Neural crest cell (in vitro differentiated cells): ENCODE results near the gene NOL9. TPM values are rescaled to one million over a fixed set of nuclear protein-coding genes. Genes with fewer than 3 reads are reported as not detected.

Experiments used
- DNase-seq: peaks from one replicate; pipeline ENCODE4 v3.0.0; 2021; ENCODE audit warnings: low read depth, mixed read lengths, low spot score
- H3K27ac Mint-ChIP-seq: one replicate; pipeline ENCODE4 v1.8.0; 2021; ENCODE audit warnings: mild to moderate bottlenecking, mixed read lengths; ENCODE audit not compliant: unreplicated experiment
- H3K27me3 Mint-ChIP-seq: 2 replicates; pipeline ENCODE4 v1.8.0; 2021; ENCODE audit warnings: low read depth, mild to moderate bottlenecking, mixed read lengths
- H3K36me3 Mint-ChIP-seq: 2 replicates; pipeline ENCODE4 v1.8.0; 2021; ENCODE audit warnings: low read depth, mild to moderate bottlenecking, mixed read lengths
- H3K4me1 Mint-ChIP-seq: 2 replicates; pipeline ENCODE4 v1.8.0; 2021; ENCODE audit warnings: mixed read lengths
- H3K4me3 Mint-ChIP-seq: one replicate; pipeline ENCODE4 v1.8.0; 2021; ENCODE audit warnings: mild to moderate bottlenecking, mixed read lengths
- H3K9me3 Mint-ChIP-seq: 2 replicates; pipeline ENCODE4 v1.8.0; 2021; ENCODE audit warnings: mixed read lengths
- total RNA-seq: library from RNA; stranded (reverse); gene quantifications from 2 replicates; pipeline ENCODE4 v1.2.1, GENCODE V29; 2021
- TF ChIP-seq, protein P1 (sequence below): fragments of 200-600 bp; sonication (generic); conservative IDR thresholded peaks from 2 replicates; pipeline ENCODE4 v1.5.0; 2021; ENCODE audit warnings: antibody characterized with exemption, mild to moderate bottlenecking

Gene NOL9
- total RNA-seq, 1 donor from 2014 or later = 47.2 TPM

DNA sequence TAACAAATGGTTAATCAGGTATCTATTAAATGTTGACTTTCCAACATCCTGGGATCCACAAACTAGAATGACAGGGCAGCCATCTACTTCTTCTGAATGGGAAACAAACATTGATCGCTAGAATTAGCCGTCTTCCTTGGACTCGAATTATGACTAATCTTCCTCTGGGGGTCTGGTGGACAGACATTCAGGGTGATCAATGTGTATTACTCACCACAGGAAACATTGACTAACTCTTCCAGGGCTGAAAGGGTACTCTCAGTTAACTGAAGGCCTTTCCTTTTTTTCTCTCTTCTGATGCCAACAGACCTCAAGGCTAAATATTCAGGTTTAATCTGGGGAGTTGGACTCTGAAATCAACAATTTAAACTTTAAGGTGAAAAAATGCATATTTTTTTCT lies 9.5 kb downstream of the NOL9 start:
- H3K27me3 Mint-ChIP-seq = no peaks in the 10 kb centered on the region
- peaks cover 15% of the 10 kb centered on the region for H3K36me3 Mint-ChIP-seq
- no peak overlapping the region for H3K4me3 Mint-ChIP-seq
- no peaks in the 10 kb centered on the region for H3K4me1 Mint-ChIP-seq
- no peaks in the 10 kb centered on the region for H3K9me3 Mint-ChIP-seq
- no peak for DNase-seq
- H3K27ac Mint-ChIP-seq = no peak overlapping the region
- TF ChIP-seq, protein P1, sequence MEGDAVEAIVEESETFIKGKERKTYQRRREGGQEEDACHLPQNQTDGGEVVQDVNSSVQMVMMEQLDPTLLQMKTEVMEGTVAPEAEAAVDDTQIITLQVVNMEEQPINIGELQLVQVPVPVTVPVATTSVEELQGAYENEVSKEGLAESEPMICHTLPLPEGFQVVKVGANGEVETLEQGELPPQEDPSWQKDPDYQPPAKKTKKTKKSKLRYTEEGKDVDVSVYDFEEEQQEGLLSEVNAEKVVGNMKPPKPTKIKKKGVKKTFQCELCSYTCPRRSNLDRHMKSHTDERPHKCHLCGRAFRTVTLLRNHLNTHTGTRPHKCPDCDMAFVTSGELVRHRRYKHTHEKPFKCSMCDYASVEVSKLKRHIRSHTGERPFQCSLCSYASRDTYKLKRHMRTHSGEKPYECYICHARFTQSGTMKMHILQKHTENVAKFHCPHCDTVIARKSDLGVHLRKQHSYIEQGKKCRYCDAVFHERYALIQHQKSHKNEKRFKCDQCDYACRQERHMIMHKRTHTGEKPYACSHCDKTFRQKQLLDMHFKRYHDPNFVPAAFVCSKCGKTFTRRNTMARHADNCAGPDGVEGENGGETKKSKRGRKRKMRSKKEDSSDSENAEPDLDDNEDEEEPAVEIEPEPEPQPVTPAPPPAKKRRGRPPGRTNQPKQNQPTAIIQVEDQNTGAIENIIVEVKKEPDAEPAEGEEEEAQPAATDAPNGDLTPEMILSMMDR = no peak

DNA sequence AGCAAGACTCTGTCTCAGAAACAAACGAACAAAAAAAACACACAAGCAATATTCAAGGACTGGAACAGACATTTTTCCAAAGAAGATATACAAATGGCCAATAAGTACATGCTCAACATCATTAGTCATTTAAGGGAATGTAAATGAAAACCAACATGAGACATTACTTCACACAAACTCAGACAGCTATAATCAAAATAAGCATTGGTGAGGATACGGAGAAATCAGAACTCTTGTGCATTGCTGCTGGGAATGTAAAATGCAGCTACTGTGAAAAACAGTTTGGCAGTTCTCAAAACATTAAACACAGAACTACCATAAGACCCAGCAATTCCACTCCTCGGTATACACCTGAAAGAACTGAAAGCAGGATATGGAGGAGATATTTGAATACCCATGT lies 15.4 kb downstream of the NOL9 start:
- no peak for DNase-seq
- H3K4me3 Mint-ChIP-seq = no peak overlapping the region
- peaks cover 6% of the 10 kb centered on the region for H3K36me3 Mint-ChIP-seq
- no peak overlapping the region for H3K27ac Mint-ChIP-seq
- no peaks in the 10 kb centered on the region for H3K9me3 Mint-ChIP-seq
- TF ChIP-seq, protein P1 = no peak
- H3K4me1 Mint-ChIP-seq = no peaks in the 10 kb centered on the region
- no peaks in the 10 kb centered on the region for H3K27me3 Mint-ChIP-seq

DNA sequence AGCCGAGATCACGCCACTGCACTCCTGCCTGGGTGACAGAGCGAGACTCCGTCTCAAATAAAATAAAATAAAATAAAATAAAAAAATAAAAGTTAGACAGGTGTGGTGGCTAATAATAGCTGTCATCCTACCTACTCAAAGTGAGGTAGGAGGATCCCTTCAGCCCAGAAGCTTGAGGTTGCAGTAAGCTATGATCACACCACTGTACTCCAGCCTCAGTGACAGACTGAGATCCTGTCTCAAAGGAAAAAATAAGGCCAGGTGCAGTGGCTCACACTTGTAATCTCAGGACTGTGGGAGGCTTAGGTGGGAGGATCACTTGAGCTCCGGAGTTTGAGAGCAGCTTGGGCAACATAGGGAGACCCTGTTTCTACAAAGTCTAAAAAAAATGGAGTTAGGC lies 18.0 kb downstream of the NOL9 start:
- TF ChIP-seq, protein P1 = no peak
- Mint-ChIP-seq H3K4me1 (no peaks in the 10 kb centered on the region), H3K27me3 (no peaks in the 10 kb centered on the region), H3K36me3 (peaks cover 7% of the 10 kb centered on the region), H3K4me3 (no peak overlapping the region), H3K9me3 (no peaks in the 10 kb centered on the region), H3K27ac (peak overlapping the region; percentile 50)
- no peak for DNase-seq

DNA sequence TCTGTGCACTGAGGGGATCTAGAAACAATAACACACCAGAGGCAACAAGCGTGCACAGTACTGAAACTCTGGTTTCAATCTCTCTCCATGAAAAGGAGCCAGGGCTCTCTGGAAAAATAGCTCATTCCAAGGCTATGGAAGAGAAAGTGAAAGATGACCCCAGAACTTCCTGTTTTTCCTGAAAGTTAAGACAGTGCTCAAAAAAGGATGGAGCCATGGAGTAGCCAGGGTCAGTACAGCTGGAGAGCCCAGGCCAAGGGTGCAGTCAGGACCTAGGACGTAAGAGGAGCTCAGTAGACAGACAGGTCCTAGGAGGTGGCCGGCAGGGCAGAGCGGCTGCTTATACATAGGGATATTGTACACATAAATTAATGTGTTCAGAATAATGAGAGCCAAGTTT lies 19.1 kb downstream of the NOL9 start:
- peak overlapping the region; percentile 31 for H3K27ac Mint-ChIP-seq
- H3K4me3 Mint-ChIP-seq = no peak overlapping the region
- TF ChIP-seq, protein P1 = no peak
- peaks cover 7% of the 10 kb centered on the region for H3K36me3 Mint-ChIP-seq
- DNase-seq = no peak
- no peaks in the 10 kb centered on the region for H3K9me3 Mint-ChIP-seq
- no peaks in the 10 kb centered on the region for H3K4me1 Mint-ChIP-seq
- H3K27me3 Mint-ChIP-seq = no peaks in the 10 kb centered on the region

- H3K4me3 Mint-ChIP-seq = no peak overlapping the region
- H3K27me3 Mint-ChIP-seq = no peaks in the 10 kb centered on the region
- peaks cover 7% of the 10 kb centered on the region for H3K36me3 Mint-ChIP-seq
- no peaks in the 10 kb centered on the region for H3K4me1 Mint-ChIP-seq
- DNase-seq = no peak
- H3K9me3 Mint-ChIP-seq = no peaks in the 10 kb centered on the region
- no peak overlapping the region for H3K27ac Mint-ChIP-seq
- TF ChIP-seq, protein P1 = no peak
Observed at GRCh38 chr1:6534248-6534822, 20.0 kb downstream of the NOL9 start.
